Measurements from ENCODE around the gene PSD.

DNA sequence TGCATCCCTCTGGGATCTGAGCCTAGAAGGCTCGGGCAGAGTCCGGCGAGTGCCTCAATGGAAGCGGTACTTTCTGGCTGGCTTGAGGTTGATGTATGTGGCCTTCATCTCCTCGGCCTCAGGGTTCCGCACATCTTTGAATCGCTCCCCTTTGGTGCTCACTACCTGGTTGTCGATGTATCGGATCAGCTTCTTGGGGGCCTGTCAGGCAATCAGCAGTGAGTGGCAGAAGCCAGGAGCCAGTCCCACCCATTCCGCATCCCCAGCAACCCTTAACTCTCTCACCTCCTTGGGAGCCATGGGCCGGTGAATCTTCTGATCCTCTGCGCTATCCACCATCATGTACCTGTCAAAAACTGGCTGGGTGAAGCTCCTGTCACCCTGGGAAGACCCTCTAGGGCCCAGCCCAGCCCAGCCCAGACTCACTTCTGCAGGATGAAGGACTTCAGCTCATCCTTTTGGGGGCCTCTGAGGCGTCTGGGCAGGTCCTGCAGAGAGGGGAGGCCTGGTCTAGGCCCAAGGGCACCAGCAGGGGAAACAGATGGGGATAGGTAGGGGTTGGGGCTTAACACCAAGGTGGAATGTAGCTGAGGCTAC is 4.9 kb upstream of the PSD start:
- TF ChIP-seq, protein P1, sequence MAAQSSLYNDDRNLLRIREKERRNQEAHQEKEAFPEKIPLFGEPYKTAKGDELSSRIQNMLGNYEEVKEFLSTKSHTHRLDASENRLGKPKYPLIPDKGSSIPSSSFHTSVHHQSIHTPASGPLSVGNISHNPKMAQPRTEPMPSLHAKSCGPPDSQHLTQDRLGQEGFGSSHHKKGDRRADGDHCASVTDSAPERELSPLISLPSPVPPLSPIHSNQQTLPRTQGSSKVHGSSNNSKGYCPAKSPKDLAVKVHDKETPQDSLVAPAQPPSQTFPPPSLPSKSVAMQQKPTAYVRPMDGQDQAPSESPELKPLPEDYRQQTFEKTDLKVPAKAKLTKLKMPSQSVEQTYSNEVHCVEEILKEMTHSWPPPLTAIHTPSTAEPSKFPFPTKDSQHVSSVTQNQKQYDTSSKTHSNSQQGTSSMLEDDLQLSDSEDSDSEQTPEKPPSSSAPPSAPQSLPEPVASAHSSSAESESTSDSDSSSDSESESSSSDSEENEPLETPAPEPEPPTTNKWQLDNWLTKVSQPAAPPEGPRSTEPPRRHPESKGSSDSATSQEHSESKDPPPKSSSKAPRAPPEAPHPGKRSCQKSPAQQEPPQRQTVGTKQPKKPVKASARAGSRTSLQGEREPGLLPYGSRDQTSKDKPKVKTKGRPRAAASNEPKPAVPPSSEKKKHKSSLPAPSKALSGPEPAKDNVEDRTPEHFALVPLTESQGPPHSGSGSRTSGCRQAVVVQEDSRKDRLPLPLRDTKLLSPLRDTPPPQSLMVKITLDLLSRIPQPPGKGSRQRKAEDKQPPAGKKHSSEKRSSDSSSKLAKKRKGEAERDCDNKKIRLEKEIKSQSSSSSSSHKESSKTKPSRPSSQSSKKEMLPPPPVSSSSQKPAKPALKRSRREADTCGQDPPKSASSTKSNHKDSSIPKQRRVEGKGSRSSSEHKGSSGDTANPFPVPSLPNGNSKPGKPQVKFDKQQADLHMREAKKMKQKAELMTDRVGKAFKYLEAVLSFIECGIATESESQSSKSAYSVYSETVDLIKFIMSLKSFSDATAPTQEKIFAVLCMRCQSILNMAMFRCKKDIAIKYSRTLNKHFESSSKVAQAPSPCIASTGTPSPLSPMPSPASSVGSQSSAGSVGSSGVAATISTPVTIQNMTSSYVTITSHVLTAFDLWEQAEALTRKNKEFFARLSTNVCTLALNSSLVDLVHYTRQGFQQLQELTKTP (IDR thresholded peaks at IDR 0.05; ENCODE audit: low read depth in 1 of 2, partially characterized antibody in 2 of 2), result no peak
- no peak for TF ChIP-seq SRSF9 (IDR thresholded peaks at IDR 0.05; ENCODE audit: borderline replicate concordance, low read depth, low read length)
- TF ChIP-seq ZNF224 (CRISPR knock-in tag; IDR thresholded peaks at IDR 0.05), result no peak
- no peak for TF ChIP-seq POLR2AphosphoS5 (IDR thresholded peaks at IDR 0.05; ENCODE audit: control insufficient read depth, insufficient read depth, low read depth, low read length)
